ENCODE data around the gene WNK1. TPM values are rescaled to one million over a fixed set of nuclear protein-coding genes. Genes with fewer than 3 reads are reported as not detected.

Gene WNK1
- total RNA-seq, 1 donor from 2014 or later = 57.7 TPM

- Histone ChIP-seq H3K27me3 (ENCODE audit: control insufficient read depth, insufficient read depth, low read length) (no peaks in the 10 kb centered on the region), H3K4me3 (ENCODE audit: low read depth, low read length) (no peak overlapping the region), H3K36me3 (ENCODE audit: control insufficient read depth, insufficient read depth, low read length) (no peaks in the 10 kb centered on the region)
- FAIRE-seq (no peak), DNase-seq (ENCODE audit: low read depth) (no peak)
- TF ChIP-seq, protein P1, sequence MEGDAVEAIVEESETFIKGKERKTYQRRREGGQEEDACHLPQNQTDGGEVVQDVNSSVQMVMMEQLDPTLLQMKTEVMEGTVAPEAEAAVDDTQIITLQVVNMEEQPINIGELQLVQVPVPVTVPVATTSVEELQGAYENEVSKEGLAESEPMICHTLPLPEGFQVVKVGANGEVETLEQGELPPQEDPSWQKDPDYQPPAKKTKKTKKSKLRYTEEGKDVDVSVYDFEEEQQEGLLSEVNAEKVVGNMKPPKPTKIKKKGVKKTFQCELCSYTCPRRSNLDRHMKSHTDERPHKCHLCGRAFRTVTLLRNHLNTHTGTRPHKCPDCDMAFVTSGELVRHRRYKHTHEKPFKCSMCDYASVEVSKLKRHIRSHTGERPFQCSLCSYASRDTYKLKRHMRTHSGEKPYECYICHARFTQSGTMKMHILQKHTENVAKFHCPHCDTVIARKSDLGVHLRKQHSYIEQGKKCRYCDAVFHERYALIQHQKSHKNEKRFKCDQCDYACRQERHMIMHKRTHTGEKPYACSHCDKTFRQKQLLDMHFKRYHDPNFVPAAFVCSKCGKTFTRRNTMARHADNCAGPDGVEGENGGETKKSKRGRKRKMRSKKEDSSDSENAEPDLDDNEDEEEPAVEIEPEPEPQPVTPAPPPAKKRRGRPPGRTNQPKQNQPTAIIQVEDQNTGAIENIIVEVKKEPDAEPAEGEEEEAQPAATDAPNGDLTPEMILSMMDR (IDR thresholded peaks at IDR 0.05; ENCODE audit: insufficient read depth, low read length, severe bottlenecking) = no peak
Observed at GRCh38 chr12:946212-946611, 193.8 kb downstream of the WNK1 start.

DNA sequence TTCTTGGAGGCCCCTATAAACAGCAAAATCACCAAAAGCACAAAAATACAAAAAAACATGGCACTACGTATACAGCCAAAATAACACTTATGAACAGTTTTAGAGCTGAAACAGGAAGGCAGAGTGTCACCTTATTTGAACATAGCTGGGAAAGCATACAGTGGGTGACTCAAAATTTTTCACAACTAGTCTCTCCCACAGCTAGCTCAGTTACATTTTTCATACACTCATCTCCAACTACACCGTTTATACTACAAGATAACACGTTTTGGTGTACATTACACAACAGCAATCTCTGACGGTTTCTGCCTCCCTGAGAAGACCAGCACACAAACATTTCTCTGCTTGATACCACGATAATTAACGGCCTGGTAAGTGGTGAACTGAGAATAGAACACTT, 194.3 kb downstream of the WNK1 start:
- DNase-seq (ENCODE audit: low read depth) (peak; percentile 32), FAIRE-seq (no peak)
- H3K4me3 ChIP-seq (ENCODE audit: low read depth, low read length) = no peak overlapping the region
- no peaks in the 10 kb centered on the region for H3K36me3 ChIP-seq (ENCODE audit: control insufficient read depth, insufficient read depth, low read length)
- TF ChIP-seq, protein P1 (IDR thresholded peaks at IDR 0.05; ENCODE audit: insufficient read depth, low read length, severe bottlenecking) = no peak
- no peaks in the 10 kb centered on the region for H3K27me3 ChIP-seq (ENCODE audit: control insufficient read depth, insufficient read depth, low read length)

DNA sequence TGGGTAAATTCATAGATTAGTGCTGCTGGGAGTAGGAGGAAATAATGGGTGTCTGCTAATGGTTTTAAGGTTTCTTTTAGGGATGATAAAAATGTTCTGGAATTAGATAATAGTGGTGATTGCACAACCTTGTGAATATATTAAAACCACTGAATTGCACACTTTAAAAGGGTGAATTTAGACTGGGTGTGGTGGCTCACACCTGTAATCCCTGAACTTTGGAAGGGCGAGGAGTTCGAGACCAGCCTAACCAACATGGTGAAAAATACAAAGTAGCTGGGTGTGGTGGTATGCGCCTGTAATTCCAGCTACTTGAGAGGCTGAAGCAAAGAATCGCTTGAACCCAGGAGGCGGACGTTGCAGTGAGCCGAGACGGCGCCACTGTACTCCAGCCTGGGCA, 195.9 kb downstream of the WNK1 start:
- FAIRE-seq (no peak), DNase-seq (ENCODE audit: low read depth) (no peak)
- TF ChIP-seq, protein P1 (IDR thresholded peaks at IDR 0.05; ENCODE audit: insufficient read depth, low read length, severe bottlenecking) = no peak

DNA sequence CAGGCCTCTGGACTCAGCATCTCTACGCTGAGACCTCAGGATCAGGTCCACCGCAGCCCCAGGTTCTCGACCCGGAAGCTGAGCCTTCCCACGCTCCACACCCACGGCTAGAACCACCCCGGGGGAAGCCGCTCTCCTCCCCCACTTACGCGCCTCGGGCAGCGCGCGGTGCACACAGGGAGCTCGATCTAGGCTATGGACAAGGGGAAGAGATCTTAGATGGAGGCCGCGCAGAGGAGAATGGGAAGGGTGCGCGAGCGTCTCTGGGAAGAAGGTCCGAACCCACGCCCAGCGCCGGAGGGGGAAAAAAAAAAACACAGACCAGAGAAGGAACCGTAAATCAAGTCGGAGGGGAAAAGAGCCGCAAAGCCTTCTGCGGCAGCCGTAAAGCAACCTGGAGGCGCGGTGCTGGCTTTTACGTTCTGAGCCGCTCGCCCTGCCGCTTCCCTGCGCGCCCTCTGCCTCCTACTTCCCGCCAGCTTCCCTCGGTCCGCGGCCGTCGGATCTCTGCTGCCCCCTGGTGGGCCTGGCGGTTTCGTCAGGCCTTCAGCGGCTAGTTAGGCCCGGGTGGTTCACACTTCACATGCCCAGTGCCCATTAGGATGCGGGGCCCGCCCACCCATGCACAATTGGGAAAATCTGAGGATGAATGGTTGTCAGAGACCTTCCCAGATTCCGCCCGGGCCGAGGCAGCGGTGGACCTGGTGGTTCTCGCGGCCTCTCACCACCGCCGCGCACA, 197.2 kb downstream of the WNK1 start, which contains the start of gene RAD52:
Gene RAD52 (minus strand): TSS at position 242 of the 739 bp plus-strand sequence. CDS start 16,636 bp downstream, outside the sequence.
- no peaks in the 10 kb centered on the region for H3K27me3 ChIP-seq (ENCODE audit: control insufficient read depth, insufficient read depth, low read length)
- peak; percentile 93 for DNase-seq (ENCODE audit: low read depth)
- TF ChIP-seq, protein P1 (IDR thresholded peaks at IDR 0.05; ENCODE audit: insufficient read depth, low read length, severe bottlenecking) = peak; percentile 90
- no peaks in the 10 kb centered on the region for H3K36me3 ChIP-seq (ENCODE audit: control insufficient read depth, insufficient read depth, low read length)
- no peak for FAIRE-seq
- H3K4me3 ChIP-seq (ENCODE audit: low read depth, low read length) = peak within 1 kb of the TSS; percentile 81

More for the DNA sequence above, 195.9 kb downstream of the WNK1 start:
- Histone ChIP-seq H3K4me3 (ENCODE audit: low read depth, low read length) (peak overlapping the region; percentile 81), H3K36me3 (ENCODE audit: control insufficient read depth, insufficient read depth, low read length) (no peaks in the 10 kb centered on the region), H3K27me3 (ENCODE audit: control insufficient read depth, insufficient read depth, low read length) (no peaks in the 10 kb centered on the region)

DNA sequence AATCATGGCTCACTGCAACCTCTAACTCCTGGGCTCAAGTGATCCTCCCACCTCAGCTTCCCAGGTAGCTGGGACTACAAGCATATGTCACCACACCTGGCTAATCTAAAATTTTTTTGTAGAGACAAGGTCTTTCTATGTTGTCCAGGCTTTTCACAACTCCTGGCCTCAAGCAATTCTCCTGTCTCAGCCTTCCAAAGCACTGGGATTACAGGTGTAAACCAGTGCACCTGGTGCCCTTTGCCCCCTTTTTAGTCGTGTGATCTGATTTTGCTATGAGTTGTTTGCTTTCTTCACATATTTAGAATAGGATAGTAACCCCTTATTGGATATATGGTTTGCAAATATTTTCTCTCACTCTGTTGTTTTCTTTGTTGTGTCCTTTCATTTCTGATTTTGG, 198.8 kb downstream of the WNK1 start:
- FAIRE-seq = no peak
- DNase-seq (ENCODE audit: low read depth) = no peak
- H3K27me3 ChIP-seq (ENCODE audit: control insufficient read depth, insufficient read depth, low read length) = no peaks in the 10 kb centered on the region
- H3K4me3 ChIP-seq (ENCODE audit: low read depth, low read length) = no peak overlapping the region
- TF ChIP-seq, protein P1 (IDR thresholded peaks at IDR 0.05; ENCODE audit: insufficient read depth, low read length, severe bottlenecking) = no peak
- H3K36me3 ChIP-seq (ENCODE audit: control insufficient read depth, insufficient read depth, low read length) = no peaks in the 10 kb centered on the region
